PC-3 (cell line): Measurements from ENCODE around the gene TMEM259. TPM values are rescaled to one million over a fixed set of nuclear protein-coding genes. Genes with fewer than 3 reads are reported as not detected.

Experiments used
- ATAC-seq: fragments of 200-7000 bp; cut with Tn5 transposase; 2 replicates; pipeline ENCODE4 v1.9.1; 2020; ENCODE audit warnings: mild to moderate bottlenecking, moderate library complexity
- BruUV-seq: library from RNA; stranded (reverse); fragments of 400-500 nt; replicated peaks from 2 replicates; lab custom pipeline; 2021; lab: Mats Ljungman, UMichigan
- CTCF ChIA-PET: fragments of 300-600 bp; sonication (Branson Sonifier 250); formaldehyde crosslinking; loops from one replicate; lab custom pipeline; 2022; ENCODE audit warnings: antibody characterized with exemption; lab: Charles Lee
- POLR2A ChIA-PET: fragments of 300-600 bp; sonication (Branson Sonifier 250); formaldehyde crosslinking; loops from one replicate; lab custom pipeline; 2022; ENCODE audit warnings: antibody characterized with exemption; ENCODE audit not compliant: unreplicated experiment; lab: Charles Lee
- DNase-seq: peaks from one replicate; pipeline ENCODE4 v3.0.0-alpha.2; 2015
- H2AFZ ChIP-seq: fragments of 300-600 bp; sonication (generic); 2 replicates; pipeline ENCODE4 v1.6.0; 2016; ENCODE audit warnings: antibody characterized with exemption, low read length
- H3F3A ChIP-seq: fragments of 300-600 bp; sonication (generic); one replicate; pipeline ENCODE4 v1.6.0; 2017; ENCODE audit warnings: antibody characterized with exemption, low read length, control low read depth, mild to moderate bottlenecking; ENCODE audit not compliant: unreplicated experiment
- H3K27ac ChIP-seq: fragments of 300-600 bp; sonication (generic); 2 replicates; pipeline ENCODE4 v1.5.1; 2016; ENCODE audit warnings: mild to moderate bottlenecking, low read length
- H3K27me3 ChIP-seq: fragments of 300-600 bp; sonication (generic); 2 replicates; pipeline ENCODE4 v1.6.1; 2016; ENCODE audit warnings: low read length, mixed read lengths
- H3K36me3 ChIP-seq: fragments of 300-600 bp; sonication (generic); 2 replicates; pipeline ENCODE4 v1.6.1; 2016; ENCODE audit warnings: low read depth, mixed run types, low read length, mixed read lengths
- H3K4me1 ChIP-seq: fragments of 300-600 bp; sonication (generic); 2 replicates; pipeline ENCODE4 v1.5.1; 2016; ENCODE audit warnings: low read length; ENCODE audit not compliant: insufficient read depth
- H3K4me2 ChIP-seq: fragments of 300-600 bp; sonication (generic); 2 replicates; pipeline ENCODE4 v1.6.0; 2016; ENCODE audit warnings: low read length
- H3K4me3 ChIP-seq: fragments of 300-600 bp; sonication (generic); 2 replicates; pipeline ENCODE4 v1.5.1; 2016; ENCODE audit warnings: mild to moderate bottlenecking, low read length, mixed read lengths
- H3K79me2 ChIP-seq: fragments of 300-600 bp; sonication (generic); 2 replicates; pipeline ENCODE4 v1.6.1; 2017; ENCODE audit warnings: low read length, mixed read lengths
- H3K9ac ChIP-seq: fragments of 300-600 bp; sonication (generic); 2 replicates; pipeline ENCODE4 v1.6.0; 2016; ENCODE audit warnings: mild to moderate bottlenecking, low read length
- H3K9me2 ChIP-seq: fragments of 300-600 bp; sonication (generic); replicated peaks from 2 replicates; pipeline ENCODE4 v1.6.1; 2016; ENCODE audit warnings: mixed run types, low read length, mixed read lengths
- H3K9me3 ChIP-seq: fragments of 300-600 bp; sonication (generic); 2 replicates; pipeline ENCODE4 v1.6.1; 2016; ENCODE audit warnings: low read length, mixed read lengths
- H4K20me1 ChIP-seq: fragments of 300-600 bp; sonication (generic); 2 replicates; pipeline ENCODE4 v1.6.1; 2016; ENCODE audit warnings: low read length, mixed read lengths
- EZH2 ChIP-seq: fragments of 300-600 bp; sonication (generic); IDR thresholded peaks from one replicate; pipeline ENCODE4 v1.6.1; 2017; ENCODE audit warnings: antibody characterized with exemption, mild to moderate bottlenecking, low read length; ENCODE audit not compliant: unreplicated experiment
- EZH2phosphoT487 ChIP-seq: fragments of 300-600 bp; sonication (generic); IDR thresholded peaks from 2 replicates; pipeline ENCODE4 v1.6.1; 2018; ENCODE audit warnings: mild to moderate bottlenecking, antibody characterized with exemption, low read length, borderline replicate concordance
- intact Hi-C: fragments of 100-400 bp; cut with micrococcal nuclease; formaldehyde crosslinking; loops from 2 replicates; pipeline ENCODE4 v1.9.0; 2023
- total RNA-seq: library from RNA; depleted of rRNA; stranded (reverse); fragments of >200 nt; gene quantifications from 2 replicates; pipeline ENCODE4 v1.2.3, GENCODE V29; 2014
- TF ChIP-seq, protein P1 (sequence below): fragments of 300-600 bp; sonication (generic); conservative IDR thresholded peaks from 2 replicates; pipeline ENCODE4 v1.5.1; 2017; ENCODE audit warnings: antibody characterized with exemption, low read depth, mild to moderate bottlenecking, low read length

TMEM259 gene
- total RNA-seq, 1 experiment from 2014 or later: 136 TPM

DNA sequence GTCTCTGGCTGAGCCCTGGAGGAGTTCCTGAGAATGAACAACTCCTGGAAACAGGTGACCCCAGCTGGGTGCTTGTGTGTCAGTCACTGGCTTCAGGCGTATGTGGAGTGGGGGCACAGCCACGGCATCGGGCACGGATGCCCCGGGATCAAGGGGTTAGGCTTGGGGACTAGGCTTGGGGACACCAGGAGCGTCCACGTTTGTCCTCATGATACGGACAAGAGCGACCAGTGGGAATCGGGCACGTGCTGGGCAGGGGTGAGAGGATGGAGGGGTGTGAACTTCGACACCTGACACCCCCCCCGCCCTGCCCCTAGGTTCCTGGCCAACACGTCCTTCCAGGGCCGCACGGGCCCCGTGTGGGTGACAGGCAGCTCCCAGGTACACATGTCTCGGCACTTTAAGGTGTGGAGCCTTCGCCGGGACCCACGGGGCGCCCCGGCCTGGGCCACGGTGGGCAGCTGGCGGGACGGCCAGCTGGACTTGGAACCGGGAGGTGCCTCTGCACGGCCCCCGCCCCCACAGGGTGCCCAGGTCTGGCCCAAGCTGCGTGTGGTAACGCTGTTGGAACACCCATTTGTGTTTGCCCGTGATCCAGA, 16.6 kb downstream of the TMEM259 start:
- Histone ChIP-seq H3F3A (no peaks in the 10 kb centered on the region), H3K9ac (no peak overlapping the region), H3K4me2 (no peak overlapping the region), H3K27me3 (no peaks in the 10 kb centered on the region), H3K4me3 (no peak overlapping the region), H3K9me3 (no peaks in the 10 kb centered on the region), H3K4me1 (no peaks in the 10 kb centered on the region), H3K79me2 (no peaks in the 10 kb centered on the region), H4K20me1 (no peaks in the 10 kb centered on the region), H3K27ac (no peak overlapping the region), H3K9me2 (no peaks in the 10 kb centered on the region), H2AFZ (no peak overlapping the region), H3K36me3 (no peaks in the 10 kb centered on the region)
- no peak for DNase-seq
- intact Hi-C loops: no loop called here
- no peak for ATAC-seq
- TF ChIP-seq, protein P1, sequence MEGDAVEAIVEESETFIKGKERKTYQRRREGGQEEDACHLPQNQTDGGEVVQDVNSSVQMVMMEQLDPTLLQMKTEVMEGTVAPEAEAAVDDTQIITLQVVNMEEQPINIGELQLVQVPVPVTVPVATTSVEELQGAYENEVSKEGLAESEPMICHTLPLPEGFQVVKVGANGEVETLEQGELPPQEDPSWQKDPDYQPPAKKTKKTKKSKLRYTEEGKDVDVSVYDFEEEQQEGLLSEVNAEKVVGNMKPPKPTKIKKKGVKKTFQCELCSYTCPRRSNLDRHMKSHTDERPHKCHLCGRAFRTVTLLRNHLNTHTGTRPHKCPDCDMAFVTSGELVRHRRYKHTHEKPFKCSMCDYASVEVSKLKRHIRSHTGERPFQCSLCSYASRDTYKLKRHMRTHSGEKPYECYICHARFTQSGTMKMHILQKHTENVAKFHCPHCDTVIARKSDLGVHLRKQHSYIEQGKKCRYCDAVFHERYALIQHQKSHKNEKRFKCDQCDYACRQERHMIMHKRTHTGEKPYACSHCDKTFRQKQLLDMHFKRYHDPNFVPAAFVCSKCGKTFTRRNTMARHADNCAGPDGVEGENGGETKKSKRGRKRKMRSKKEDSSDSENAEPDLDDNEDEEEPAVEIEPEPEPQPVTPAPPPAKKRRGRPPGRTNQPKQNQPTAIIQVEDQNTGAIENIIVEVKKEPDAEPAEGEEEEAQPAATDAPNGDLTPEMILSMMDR: no peak
- TF ChIP-seq EZH2 (no peak), EZH2phosphoT487 (no peak)
- ChIA-PET POLR2A (no interaction called here), CTCF (interaction anchor here (0.8 kb wide), 1 partner anchor 15 kb away, joined by 4 read pairs; no protein-coding TSS in a partner anchor)
- BruUV-seq: no TSS peak

DNA sequence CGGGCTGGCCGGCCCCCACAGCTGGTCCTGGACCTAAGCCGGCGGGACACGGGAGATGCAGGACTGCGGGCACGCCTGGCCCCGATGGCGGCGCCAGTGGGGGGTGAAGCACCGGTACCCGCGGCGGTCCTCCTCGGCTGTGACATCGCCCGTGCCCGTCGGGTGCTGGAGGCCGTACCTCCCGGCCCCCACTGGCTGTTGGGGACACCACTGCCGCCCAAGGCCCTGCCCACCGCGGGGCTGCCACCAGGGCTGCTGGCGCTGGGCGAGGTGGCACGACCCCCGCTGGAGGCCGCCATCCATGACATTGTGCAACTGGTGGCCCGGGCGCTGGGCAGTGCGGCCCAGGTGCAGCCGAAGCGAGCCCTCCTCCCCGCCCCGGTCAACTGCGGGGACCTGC, 17.6 kb downstream of the TMEM259 start:
- ChIA-PET POLR2A (interaction anchor here (0.6 kb wide), 2 partner anchors 9 to 144 kb away, joined by 3 read pairs; no protein-coding TSS in a partner anchor), CTCF (interaction anchor here (0.8 kb wide), 1 partner anchor 16 kb away, joined by 4 read pairs; no protein-coding TSS in a partner anchor)
- no peak for DNase-seq
- H2AFZ ChIP-seq: no peak overlapping the region
- no peaks in the 10 kb centered on the region for H3K9me2 ChIP-seq
- no peaks in the 10 kb centered on the region for H3K36me3 ChIP-seq
- H3K9ac ChIP-seq: no peak overlapping the region
- no peak overlapping the region for H3K4me2 ChIP-seq
- intact Hi-C loops: no loop called here
- no peak for ATAC-seq
- H3K27me3 ChIP-seq: no peaks in the 10 kb centered on the region
- no peaks in the 10 kb centered on the region for H3F3A ChIP-seq
- BruUV-seq: no TSS peak
- H3K4me1 ChIP-seq: no peaks in the 10 kb centered on the region
- H3K4me3 ChIP-seq: no peak overlapping the region
- TF ChIP-seq EZH2 (no peak), EZH2phosphoT487 (no peak)
- TF ChIP-seq, protein P1: no peak
- H4K20me1 ChIP-seq: no peaks in the 10 kb centered on the region
- no peak overlapping the region for H3K27ac ChIP-seq
- H3K79me2 ChIP-seq: no peaks in the 10 kb centered on the region
- H3K9me3 ChIP-seq: no peaks in the 10 kb centered on the region

DNA sequence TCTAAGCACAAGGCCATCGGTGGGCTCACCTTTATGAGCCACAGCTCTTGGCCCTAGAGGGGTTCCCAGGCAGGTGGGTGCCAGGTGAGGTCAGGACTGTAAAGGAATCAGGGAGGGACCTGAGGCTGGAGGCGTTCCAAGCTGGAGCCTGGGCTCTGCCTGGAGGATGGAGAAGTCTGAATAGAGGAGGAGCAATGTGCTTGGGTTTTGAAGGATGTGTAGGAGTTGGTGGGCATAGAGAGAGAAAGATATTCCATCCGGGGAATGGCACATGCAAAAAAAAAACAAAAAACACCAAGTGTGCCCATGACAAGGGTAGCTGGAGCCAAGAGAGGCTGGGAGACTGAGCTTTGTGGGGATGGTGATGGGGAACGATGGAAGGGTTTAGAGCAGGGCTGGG, 18.3 kb downstream of the TMEM259 start:
- H3K27ac ChIP-seq: no peak overlapping the region
- no peak overlapping the region for H2AFZ ChIP-seq
- DNase-seq (no peak), ATAC-seq (no peak)
- no peaks in the 10 kb centered on the region for H3F3A ChIP-seq
- H3K9me3 ChIP-seq: no peaks in the 10 kb centered on the region
- H3K27me3 ChIP-seq: no peaks in the 10 kb centered on the region
- no peaks in the 10 kb centered on the region for H4K20me1 ChIP-seq
- BruUV-seq: no TSS peak
- no peaks in the 10 kb centered on the region for H3K4me1 ChIP-seq
- no peaks in the 10 kb centered on the region for H3K36me3 ChIP-seq
- no peaks in the 10 kb centered on the region for H3K9me2 ChIP-seq
- ChIA-PET CTCF (interaction anchor here (0.5 to 0.6 kb wide), 2 partner anchors 119 to 154 kb away, joined by 3 to 4 read pairs; no protein-coding TSS in a partner anchor), POLR2A (interaction anchor here (0.6 kb wide), 1 partner anchor 10 kb away, joined by 3 read pairs; no protein-coding TSS in a partner anchor)
- intact Hi-C loops: no loop called here
- no peak overlapping the region for H3K4me3 ChIP-seq
- no peak for TF ChIP-seq EZH2phosphoT487
- TF ChIP-seq, protein P1: no peak
- TF ChIP-seq EZH2: no peak
- no peaks in the 10 kb centered on the region for H3K79me2 ChIP-seq
- H3K4me2 ChIP-seq: no peak overlapping the region
- no peak overlapping the region for H3K9ac ChIP-seq
